Measurements from ENCODE around the gene PDE9A.

- TF ChIP-seq MAX (IDR thresholded peaks at IDR 0.05; ENCODE audit: insufficient read depth, insufficient read length) (no peak), CTCF (IDR thresholded peaks at IDR 0.05; ENCODE audit: extremely low read depth in 1 of 2, insufficient read depth in 1 of 2, low read depth in 1 of 2, low read length in 2 of 2) (no peak), POLR2A (IDR thresholded peaks at IDR 0.05; ENCODE audit: low read depth, low read length) (no peak), EZH2 (IDR thresholded peaks at IDR 0.05; ENCODE audit: borderline replicate concordance, low read depth, low read length, severe bottlenecking) (no peak), MYC (IDR thresholded peaks at IDR 0.05; ENCODE audit: low read depth, low read length) (no peak), POLR2AphosphoS5 (IDR thresholded peaks at IDR 0.05; ENCODE audit: insufficient read depth, low read depth, low read length) (no peak), FOS (IDR thresholded peaks at IDR 0.05; ENCODE audit: borderline replicate concordance, insufficient read depth, low read length) (no peak), JUN (IDR thresholded peaks at IDR 0.05; ENCODE audit: borderline replicate concordance, insufficient read depth, insufficient read length, low read depth) (no peak), GATA2 (IDR thresholded peaks at IDR 0.05; ENCODE audit: insufficient read depth, insufficient read length, low read depth, low read length) (no peak)
These were observed 51.9 kb downstream of the PDE9A start for GRCh38 chr21:42705346-42705745.
